HUDEP-2 (cell line): ENCODE data around the gene TBXAS1.

Source experiments
- DNase-seq, 76 experiments: peaks; one replicate each; lab custom pipeline; 2025; ENCODE audit not compliant: unreplicated experiment in 76 of 76; lab: John Stamatoyannopoulos, UW

The TBXAS1 gene

DNA sequence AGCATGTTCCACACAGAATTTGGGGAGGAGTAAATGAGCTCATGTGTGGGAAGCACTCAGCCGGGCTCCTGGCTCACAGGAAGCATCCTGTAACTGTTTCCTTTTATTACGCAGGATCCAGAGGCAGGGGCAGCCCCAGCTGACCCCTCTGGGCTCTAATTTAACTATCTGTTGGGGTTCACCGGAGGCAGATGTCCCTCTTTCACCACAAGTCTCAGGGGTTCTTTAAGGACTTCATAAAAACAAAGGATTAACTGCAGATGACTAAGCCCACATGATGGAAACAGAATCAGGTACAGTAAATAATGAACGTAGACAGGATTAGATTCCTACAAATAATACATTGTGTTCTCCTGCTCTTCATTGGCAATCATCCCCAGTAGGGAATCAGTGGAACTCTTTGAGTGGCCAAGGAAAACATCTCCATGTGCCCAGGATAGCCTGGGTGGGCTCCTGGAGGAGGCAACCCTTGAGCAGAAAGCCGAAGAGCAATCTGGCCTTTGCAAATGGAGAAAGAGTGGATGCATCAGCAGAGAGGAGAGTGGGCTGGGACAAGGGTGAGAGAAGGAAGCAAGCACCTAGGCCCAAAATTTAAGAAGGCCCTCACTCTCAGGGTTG, 24.6 kb downstream of the TBXAS1 start:
- no peak for DNase-seq

GRCh38 chr7:139854124-139854511, 25.1 kb downstream of the TBXAS1 start:
- DNase-seq = no peak

GRCh38 chr7:139854803-139855497, 25.9 kb downstream of the TBXAS1 start:
- DNase-seq = no peak

GRCh38 chr7:139855498-139856270, 26.6 kb downstream of the TBXAS1 start:
- DNase-seq = peak in 4 of 76 experiments; percentile 4 to 15 (median 5)

DNA sequence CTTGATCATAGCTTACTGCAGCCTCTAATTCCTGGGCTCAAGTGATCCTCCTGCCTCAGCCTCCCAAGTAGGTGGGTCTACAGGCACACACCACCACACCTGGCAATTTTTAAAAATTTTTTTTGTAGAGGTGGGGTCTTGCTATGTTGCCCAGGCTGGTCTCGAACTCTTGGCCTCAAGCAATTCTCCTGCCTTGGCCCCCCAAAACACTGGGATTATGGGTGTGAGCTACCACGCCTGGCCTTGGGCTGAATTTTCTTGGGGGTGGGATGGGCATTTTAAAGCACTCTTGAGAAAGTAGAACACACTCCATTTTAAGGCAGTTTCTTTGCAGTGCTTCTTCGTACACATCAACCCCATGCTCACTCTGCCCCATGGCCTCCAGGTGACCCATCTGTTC, 28.7 kb downstream of the TBXAS1 start:
- DNase-seq = no peak

DNA sequence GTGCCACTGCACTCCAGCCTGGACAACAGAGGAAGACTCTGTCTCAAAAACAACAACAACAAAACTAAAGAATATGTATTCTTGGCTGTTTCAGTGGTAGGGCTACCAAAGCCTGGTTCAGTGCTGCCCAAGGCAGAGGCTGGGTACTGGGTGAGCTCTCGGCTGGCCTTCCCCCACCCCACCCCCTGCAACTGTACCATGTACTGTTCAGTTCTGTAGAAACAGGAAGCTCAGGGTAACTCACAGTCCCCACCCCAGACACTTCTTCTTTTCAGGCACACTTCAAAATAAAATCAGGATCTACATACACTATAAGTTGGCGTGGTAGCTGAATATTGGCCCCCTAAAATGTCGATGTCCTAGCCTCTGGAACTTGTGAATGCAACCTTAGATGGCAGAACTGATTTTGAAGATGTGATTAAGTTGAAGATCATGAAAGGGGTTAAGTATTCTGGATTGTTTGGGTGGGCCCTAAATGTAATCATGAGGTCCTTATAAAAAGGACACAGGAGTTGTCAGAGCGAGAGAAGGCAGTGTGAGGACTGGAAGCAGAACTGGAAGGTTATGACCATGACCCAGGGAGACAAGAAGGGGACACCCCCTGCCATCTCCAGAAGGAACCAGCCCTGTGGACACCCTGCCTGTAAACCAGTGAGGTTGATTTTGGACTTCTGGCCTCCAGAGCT, 31.2 kb downstream of the TBXAS1 start:
- no peak for DNase-seq

- DNase-seq = no peak
Measured at GRCh38 chr7:139861803-139862202, 32.7 kb downstream of the TBXAS1 start.

DNA sequence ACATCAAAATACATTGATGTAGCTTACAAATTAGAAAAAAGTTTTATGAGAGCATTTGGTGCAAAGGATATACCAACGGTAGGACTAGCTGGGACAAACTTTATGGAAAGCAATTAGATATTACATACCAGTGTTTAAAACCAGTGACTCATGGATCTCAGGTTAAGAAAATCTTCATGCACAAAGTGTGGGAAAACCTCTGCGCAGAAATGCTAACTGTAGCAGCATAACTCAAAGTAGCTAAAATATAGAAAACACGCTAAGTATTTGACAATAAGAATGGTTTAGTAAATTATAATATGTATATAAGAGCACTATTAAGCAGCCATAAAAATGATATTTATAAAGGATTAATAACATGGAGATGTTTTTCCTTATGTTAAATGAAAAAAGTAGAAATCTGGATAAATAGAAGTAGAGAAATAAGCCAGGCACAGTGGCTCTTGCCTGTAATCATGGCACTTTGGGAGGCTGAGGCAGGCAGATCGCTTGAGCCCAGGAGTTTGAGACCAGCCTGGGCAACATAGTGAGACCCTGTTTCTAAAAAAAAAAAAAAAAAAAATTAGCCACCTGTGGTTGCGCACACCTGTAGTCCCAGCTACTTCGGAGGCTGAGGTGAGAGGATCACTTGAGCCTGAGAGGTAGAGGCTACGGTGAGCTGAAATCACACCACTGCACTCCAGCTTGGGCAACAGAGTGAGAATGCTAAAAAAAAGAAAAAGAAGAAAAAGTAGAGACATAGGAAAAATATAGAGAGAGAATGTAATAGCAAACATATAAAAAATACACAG, 37.2 kb downstream of the TBXAS1 start:
- DNase-seq = no peak

DNA sequence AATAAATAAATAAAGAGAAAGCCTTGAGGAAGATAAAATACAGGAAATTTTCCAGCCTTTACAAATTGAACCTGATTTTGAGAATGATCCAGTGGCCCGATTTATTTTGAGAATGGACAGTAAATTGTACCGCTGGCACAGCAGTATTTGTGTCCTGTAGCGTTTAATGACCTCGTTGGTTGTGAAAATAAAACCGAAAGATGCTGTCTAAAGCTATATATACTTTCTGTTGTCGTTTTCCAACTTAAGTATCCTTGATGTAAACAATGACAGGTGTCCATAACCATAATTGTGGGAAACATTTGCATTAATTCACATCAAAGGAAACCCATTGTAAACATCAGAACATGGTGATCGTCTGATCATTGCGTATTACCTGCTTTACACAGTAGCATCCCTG, 38.8 kb downstream of the TBXAS1 start:
- DNase-seq = no peak

GRCh38 chr7:139869886-139870285, 40.8 kb downstream of the TBXAS1 start:
- DNase-seq = no peak

DNA sequence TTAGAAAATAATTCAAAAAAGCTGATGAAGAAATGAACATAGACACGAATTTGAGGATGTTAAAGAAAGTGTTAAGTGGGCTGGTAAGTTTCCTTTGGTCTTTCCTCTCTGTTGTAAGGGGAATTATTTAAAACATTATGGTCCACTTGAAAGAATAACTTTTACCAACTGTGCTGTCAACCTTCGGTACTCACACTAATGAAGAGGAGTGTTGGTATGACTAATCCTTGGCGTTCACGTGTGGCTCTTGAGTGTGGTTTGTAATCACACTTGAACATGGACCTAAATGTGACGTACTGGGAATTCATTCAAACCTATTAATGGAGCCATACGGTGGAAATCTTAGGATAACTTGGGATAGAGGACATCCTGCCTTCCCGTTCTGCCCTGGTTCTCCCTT, 41.3 kb downstream of the TBXAS1 start:
- no peak for DNase-seq

DNA sequence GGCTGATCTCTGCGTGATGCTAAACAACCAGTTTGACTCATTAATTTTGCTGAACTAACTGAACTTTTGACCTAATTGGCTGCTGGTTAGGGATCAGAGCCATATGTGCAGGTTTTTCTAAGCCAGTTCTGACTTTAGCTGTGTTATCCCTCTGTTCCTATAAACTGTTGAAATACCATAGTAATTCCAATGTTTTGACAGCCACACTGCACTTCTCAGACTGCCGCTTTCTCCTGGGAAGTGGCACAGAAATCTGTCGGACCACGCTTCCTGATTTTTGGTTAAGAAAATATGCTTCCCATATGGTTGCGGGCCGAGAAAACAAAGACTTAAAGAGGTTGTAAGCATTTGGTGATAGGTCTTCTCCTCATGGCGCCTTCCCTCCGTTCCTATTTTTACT, 42.3 kb downstream of the TBXAS1 start:
- DNase-seq = no peak

DNA sequence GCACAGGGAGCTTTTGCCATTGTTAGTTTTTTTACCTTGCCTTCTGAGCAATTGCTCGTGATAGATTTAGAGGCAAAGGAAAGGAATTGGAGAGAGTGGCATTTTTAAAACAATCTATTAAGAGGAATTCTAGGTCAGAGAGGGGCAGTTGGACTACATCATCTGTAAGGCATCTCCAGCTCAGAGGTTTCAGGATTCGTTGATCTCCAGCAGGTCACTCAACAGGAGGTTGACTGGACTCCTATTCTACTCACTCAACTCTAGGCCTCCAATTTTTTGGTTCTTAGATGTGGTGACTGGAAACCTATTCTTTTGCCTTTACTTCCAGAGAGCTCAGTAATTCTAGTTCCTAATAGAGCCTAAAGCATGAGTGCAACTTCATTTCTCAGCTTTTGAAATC, 42.8 kb downstream of the TBXAS1 start:
- DNase-seq = no peak

GRCh38 chr7:139873593-139874301, 44.7 kb downstream of the TBXAS1 start:
- DNase-seq = no peak

DNA sequence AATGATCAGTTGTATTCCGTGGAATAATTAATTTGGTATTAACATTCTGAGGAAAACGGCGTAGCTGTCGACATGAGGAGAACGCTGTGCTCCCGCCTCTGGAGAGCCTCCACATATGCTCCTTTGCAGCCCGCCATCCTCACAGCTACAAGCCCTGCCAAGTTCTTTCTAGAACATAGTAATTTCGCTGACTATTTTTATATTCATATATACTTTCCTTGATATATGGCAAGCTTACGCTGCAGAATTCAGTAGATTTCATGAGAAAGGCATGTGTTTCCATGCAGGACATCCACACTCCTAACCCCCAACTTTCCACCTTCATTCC, 45.2 kb downstream of the TBXAS1 start:
- DNase-seq = no peak

DNA sequence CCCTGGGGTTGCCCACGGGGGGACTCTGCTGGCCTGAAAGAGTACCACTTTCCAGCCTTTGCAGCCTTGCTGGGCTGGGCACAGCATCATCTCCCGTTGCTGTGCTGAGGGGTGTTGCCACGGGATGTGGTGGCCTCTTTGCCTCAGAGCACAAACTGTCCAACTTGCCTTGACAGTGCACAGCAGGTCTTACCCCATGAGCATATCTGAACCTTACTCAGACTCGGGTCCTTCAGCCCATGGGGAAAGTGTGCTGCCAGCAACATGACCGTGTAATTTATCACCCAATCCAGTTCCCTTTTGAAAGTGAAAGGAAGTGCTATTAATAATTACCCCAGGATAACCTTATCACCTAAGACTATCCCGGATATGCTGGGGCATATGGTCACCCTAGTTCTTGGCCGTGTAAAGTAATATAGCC, 46.8 kb downstream of the TBXAS1 start:
- no peak for DNase-seq

GRCh38 chr7:139876622-139877283, 47.7 kb downstream of the TBXAS1 start:
- DNase-seq = no peak

GRCh38 chr7:139883814-139884213, 54.8 kb downstream of the TBXAS1 start:
- no peak for DNase-seq

DNA sequence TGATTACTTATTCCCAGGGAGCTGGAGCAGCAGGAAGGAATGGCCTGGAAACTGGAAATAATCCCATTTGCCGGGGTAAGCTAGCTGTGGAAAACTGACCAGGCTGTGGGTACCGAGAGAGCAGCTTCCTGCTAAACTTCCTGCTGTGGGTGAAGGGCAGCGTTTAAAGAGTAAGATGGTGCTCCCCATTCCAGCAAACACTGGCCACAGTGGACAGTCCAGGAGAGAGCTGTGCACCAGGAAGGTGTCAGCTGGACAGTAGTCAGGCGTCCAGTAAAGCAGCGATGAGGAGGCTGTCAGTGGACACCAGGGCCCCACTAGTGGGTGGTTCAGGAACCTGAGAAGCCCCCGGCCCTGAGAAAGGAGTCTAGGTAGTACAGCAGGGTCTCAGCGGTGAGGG, 55.4 kb downstream of the TBXAS1 start:
- no peak for DNase-seq

GRCh38 chr7:139885511-139885910, 56.4 kb downstream of the TBXAS1 start:
- no peak for DNase-seq
